Stimulated activated CD4-positive, alpha-beta T cell treated with anti-CD3 and anti-CD28 coated beads, Interleukin-15, amount 100 ng/mL, for 1 hour (primary cell): ENCODE measurements around the gene BRSK2.

Experiments used
- DNase-seq, 2 donors: peaks; one replicate each; pipeline ENCODE4 v3.0.0-alpha.2; 2020; ENCODE audit warnings: low read depth in 1 of 2, low spot score in 1 of 2

The BRSK2 gene

GRCh38 chr11:1480555-1481482 is 91.1 kb downstream of the BRSK2 start:
- no peak for DNase-seq

GRCh38 chr11:1481483-1481825 is 91.7 kb downstream of the BRSK2 start:
- DNase-seq, result no peak

- DNase-seq, result no peak
Measured at GRCh38 chr11:1481861-1482441, 92.2 kb downstream of the BRSK2 start.

- no peak for DNase-seq
Measured at GRCh38 chr11:1482581-1483444, 93.1 kb downstream of the BRSK2 start.

GRCh38 chr11:1483445-1483961 is 93.8 kb downstream of the BRSK2 start:
- DNase-seq, result no peak

GRCh38 chr11:1484061-1484671 is 94.4 kb downstream of the BRSK2 start:
- no peak for DNase-seq

- DNase-seq, result no peak
Measured at GRCh38 chr11:1484695-1485503, 95.2 kb downstream of the BRSK2 start.

GRCh38 chr11:1485504-1485885 is 95.8 kb downstream of the BRSK2 start:
- DNase-seq, result no peak

GRCh38 chr11:1486054-1486825 is 96.5 kb downstream of the BRSK2 start, which contains the start of gene MOB2:
MOB2 (minus strand) TSS chr11:1486779; CDS start chr11:1486556, 223 bp downstream.
- DNase-seq, result no peak

- no peak for DNase-seq
Measured at GRCh38 chr11:1487091-1487850, 97.5 kb downstream of the BRSK2 start.

- DNase-seq, result no peak
Measured at GRCh38 chr11:1487851-1488574, 98.3 kb downstream of the BRSK2 start.

- DNase-seq, result no peak
Measured at GRCh38 chr11:1488575-1489180, 98.9 kb downstream of the BRSK2 start.

- DNase-seq, result no peak
Measured at GRCh38 chr11:1490651-1491050, 100.9 kb downstream of the BRSK2 start.

- no peak for DNase-seq
Measured at GRCh38 chr11:1491379-1491778, 101.6 kb downstream of the BRSK2 start.

GRCh38 chr11:1493650-1494244 is 104.0 kb downstream of the BRSK2 start:
- DNase-seq, result no peak

GRCh38 chr11:1494650-1495049 is 104.9 kb downstream of the BRSK2 start:
- no peak for DNase-seq

- no peak for DNase-seq
Measured at GRCh38 chr11:1496091-1496760, 106.5 kb downstream of the BRSK2 start.
